Activated CD4-positive, alpha-beta memory T cell treated with anti-CD3 and anti-CD28 coated beads, Interleukin-2, amount 10 ng/mL, durations not matched to agents 7 days and 5 days (primary cell): ENCODE measurements around the gene ERBB4. TPM values are rescaled to one million over a fixed set of nuclear protein-coding genes. Genes with fewer than 3 reads are reported as not detected.

Source experiments
- CTCF ChIA-PET: fragments of 350-600 bp; sonication (Branson Sonifier 250); formaldehyde crosslinking; loops from one replicate; lab custom pipeline; 2021; ENCODE audit warnings: antibody characterized with exemption, inconsistent platforms; lab: Charles Lee
- POLR2A ChIA-PET: fragments of 350-600 bp; sonication (Branson Sonifier 250); formaldehyde crosslinking; loops from one replicate; lab custom pipeline; 2021; ENCODE audit warnings: antibody characterized with exemption; lab: Charles Lee
- DNase-seq: peaks from one replicate; pipeline ENCODE4 v3.0.0-alpha.2; 2020
- H3K27ac Mint-ChIP-seq: one replicate; pipeline ENCODE4 v1.8.0; 2021; ENCODE audit warnings: mild to moderate bottlenecking, mixed read lengths
- H3K27me3 Mint-ChIP-seq: one replicate; pipeline ENCODE4 v1.8.0; 2021; ENCODE audit warnings: mixed read lengths
- H3K36me3 Mint-ChIP-seq: one replicate; pipeline ENCODE4 v1.8.0; 2021; ENCODE audit warnings: low read depth, mixed read lengths
- H3K4me1 Mint-ChIP-seq: one replicate; pipeline ENCODE4 v1.8.0; 2021; ENCODE audit warnings: mixed read lengths
- H3K4me3 Mint-ChIP-seq: one replicate; pipeline ENCODE4 v1.8.0; 2021; ENCODE audit warnings: mild to moderate bottlenecking, mixed read lengths
- H3K9me3 Mint-ChIP-seq: one replicate; pipeline ENCODE4 v1.8.0; 2021; ENCODE audit warnings: mixed read lengths
- total RNA-seq, 2 experiments: library from RNA; stranded (reverse); gene quantifications; one replicate each; pipeline ENCODE4 v1.2.3, GENCODE V29; 2021

Gene ERBB4
- total RNA-seq, 2 experiments from 2014 or later: not detected

- CTCF ChIA-PET: no interaction called here
These were observed 637.3 kb downstream of the ERBB4 start for GRCh38 chr2:211901226-211901846.

GRCh38 chr2:211900518-211900917, 638.1 kb downstream of the ERBB4 start:
- Mint-ChIP-seq H3K9me3 (no peaks in the 10 kb centered on the region), H3K36me3 (no peaks in the 10 kb centered on the region), H3K27ac (no peak overlapping the region), H3K4me3 (no peak overlapping the region), H3K4me1 (no peaks in the 10 kb centered on the region), H3K27me3 (no peaks in the 10 kb centered on the region)
- ChIA-PET POLR2A (no interaction called here), CTCF (no interaction called here)
- DNase-seq: no peak

More at GRCh38 chr2:211901226-211901846, 637.3 kb downstream of the ERBB4 start:
- H3K9me3 Mint-ChIP-seq: no peaks in the 10 kb centered on the region
- no peaks in the 10 kb centered on the region for H3K4me1 Mint-ChIP-seq
- no peak for DNase-seq
- no peaks in the 10 kb centered on the region for H3K36me3 Mint-ChIP-seq
- no peak overlapping the region for H3K4me3 Mint-ChIP-seq
- H3K27ac Mint-ChIP-seq: no peak overlapping the region
- H3K27me3 Mint-ChIP-seq: no peaks in the 10 kb centered on the region
- POLR2A ChIA-PET: no interaction called here

- H3K4me1 Mint-ChIP-seq: no peaks in the 10 kb centered on the region
- POLR2A ChIA-PET: no interaction called here
- H3K9me3 Mint-ChIP-seq: no peaks in the 10 kb centered on the region
- CTCF ChIA-PET: no interaction called here
- no peak for DNase-seq
- no peak overlapping the region for H3K4me3 Mint-ChIP-seq
- H3K27me3 Mint-ChIP-seq: no peaks in the 10 kb centered on the region
- no peaks in the 10 kb centered on the region for H3K36me3 Mint-ChIP-seq
- no peak overlapping the region for H3K27ac Mint-ChIP-seq
These were observed 638.6 kb downstream of the ERBB4 start for GRCh38 chr2:211900000-211900399.

GRCh38 chr2:211898702-211899101, 639.9 kb downstream of the ERBB4 start:
- no peaks in the 10 kb centered on the region for H3K4me1 Mint-ChIP-seq
- ChIA-PET CTCF (no interaction called here), POLR2A (no interaction called here)
- DNase-seq: no peak
- H3K4me3 Mint-ChIP-seq: no peak overlapping the region
- no peaks in the 10 kb centered on the region for H3K9me3 Mint-ChIP-seq
- no peaks in the 10 kb centered on the region for H3K27me3 Mint-ChIP-seq
- H3K27ac Mint-ChIP-seq: no peak overlapping the region
- H3K36me3 Mint-ChIP-seq: no peaks in the 10 kb centered on the region

- no peak overlapping the region for H3K4me3 Mint-ChIP-seq
- H3K27ac Mint-ChIP-seq: no peak overlapping the region
- no peaks in the 10 kb centered on the region for H3K4me1 Mint-ChIP-seq
- peaks cover 9% of the 10 kb centered on the region for H3K9me3 Mint-ChIP-seq
- no peaks in the 10 kb centered on the region for H3K36me3 Mint-ChIP-seq
- ChIA-PET CTCF (no interaction called here), POLR2A (no interaction called here)
- no peak for DNase-seq
- H3K27me3 Mint-ChIP-seq: no peaks in the 10 kb centered on the region
These were observed 657.2 kb downstream of the ERBB4 start for GRCh38 chr2:211881449-211881848.

- DNase-seq: no peak
- H3K36me3 Mint-ChIP-seq: no peaks in the 10 kb centered on the region
- H3K4me1 Mint-ChIP-seq: no peaks in the 10 kb centered on the region
- CTCF ChIA-PET: interaction anchor here (0.6 kb wide), 1 partner anchor 13 kb away, joined by 3 read pairs; no protein-coding TSS in a partner anchor
- no peak overlapping the region for H3K27ac Mint-ChIP-seq
- no peaks in the 10 kb centered on the region for H3K27me3 Mint-ChIP-seq
- H3K9me3 Mint-ChIP-seq: peaks cover 9% of the 10 kb centered on the region
- POLR2A ChIA-PET: no interaction called here
- no peak overlapping the region for H3K4me3 Mint-ChIP-seq
These were observed 659.3 kb downstream of the ERBB4 start for GRCh38 chr2:211879323-211879722.

- DNase-seq: no peak
- H3K4me1 Mint-ChIP-seq: no peaks in the 10 kb centered on the region
- no peak overlapping the region for H3K4me3 Mint-ChIP-seq
- H3K9me3 Mint-ChIP-seq: peaks cover 7% of the 10 kb centered on the region
- CTCF ChIA-PET: no interaction called here
- no peak overlapping the region for H3K27ac Mint-ChIP-seq
- POLR2A ChIA-PET: no interaction called here
- H3K36me3 Mint-ChIP-seq: no peaks in the 10 kb centered on the region
- no peaks in the 10 kb centered on the region for H3K27me3 Mint-ChIP-seq
These were observed 661.5 kb downstream of the ERBB4 start for GRCh38 chr2:211877061-211877460.

GRCh38 chr2:211875488-211875887, 663.1 kb downstream of the ERBB4 start:
- ChIA-PET CTCF (no interaction called here), POLR2A (no interaction called here)
- no peaks in the 10 kb centered on the region for H3K4me1 Mint-ChIP-seq
- peaks cover 3% of the 10 kb centered on the region for H3K9me3 Mint-ChIP-seq
- DNase-seq: no peak
- no peak overlapping the region for H3K4me3 Mint-ChIP-seq
- H3K27ac Mint-ChIP-seq: no peak overlapping the region
- H3K27me3 Mint-ChIP-seq: no peaks in the 10 kb centered on the region
- no peaks in the 10 kb centered on the region for H3K36me3 Mint-ChIP-seq

- H3K4me3 Mint-ChIP-seq: no peak overlapping the region
- CTCF ChIA-PET: no interaction called here
- no peaks in the 10 kb centered on the region for H3K4me1 Mint-ChIP-seq
- peaks cover 5% of the 10 kb centered on the region for H3K9me3 Mint-ChIP-seq
- no peaks in the 10 kb centered on the region for H3K27me3 Mint-ChIP-seq
- H3K27ac Mint-ChIP-seq: no peak overlapping the region
- H3K36me3 Mint-ChIP-seq: no peaks in the 10 kb centered on the region
- POLR2A ChIA-PET: no interaction called here
- DNase-seq: no peak
These were observed 669.5 kb downstream of the ERBB4 start for GRCh38 chr2:211868996-211869533.

GRCh38 chr2:211867845-211868451, 670.7 kb downstream of the ERBB4 start:
- H3K4me1 Mint-ChIP-seq: no peaks in the 10 kb centered on the region
- no peaks in the 10 kb centered on the region for H3K27me3 Mint-ChIP-seq
- H3K27ac Mint-ChIP-seq: no peak overlapping the region
- H3K4me3 Mint-ChIP-seq: no peak overlapping the region
- no peak for DNase-seq
- no peaks in the 10 kb centered on the region for H3K36me3 Mint-ChIP-seq
- POLR2A ChIA-PET: no interaction called here
- CTCF ChIA-PET: no interaction called here
- H3K9me3 Mint-ChIP-seq: peaks cover 8% of the 10 kb centered on the region

- Mint-ChIP-seq H3K9me3 (peaks cover 8% of the 10 kb centered on the region), H3K4me1 (no peaks in the 10 kb centered on the region), H3K36me3 (no peaks in the 10 kb centered on the region), H3K27me3 (no peaks in the 10 kb centered on the region), H3K4me3 (no peak overlapping the region), H3K27ac (no peak overlapping the region)
- no peak for DNase-seq
- ChIA-PET POLR2A (no interaction called here), CTCF (no interaction called here)
These were observed 674.3 kb downstream of the ERBB4 start for GRCh38 chr2:211864328-211864727.

- Mint-ChIP-seq H3K4me1 (no peaks in the 10 kb centered on the region), H3K9me3 (peaks cover 8% of the 10 kb centered on the region), H3K4me3 (no peak overlapping the region), H3K36me3 (no peaks in the 10 kb centered on the region), H3K27me3 (no peaks in the 10 kb centered on the region), H3K27ac (no peak overlapping the region)
- ChIA-PET CTCF (no interaction called here), POLR2A (no interaction called here)
- DNase-seq: no peak
These were observed 678.4 kb downstream of the ERBB4 start for GRCh38 chr2:211860224-211860623.

GRCh38 chr2:211854832-211855231, 683.8 kb downstream of the ERBB4 start:
- no peak for DNase-seq
- Mint-ChIP-seq H3K4me3 (no peak overlapping the region), H3K4me1 (no peaks in the 10 kb centered on the region)

GRCh38 chr2:211846714-211847113, 691.9 kb downstream of the ERBB4 start:
- peaks cover 2% of the 10 kb centered on the region for H3K9me3 Mint-ChIP-seq
- no peaks in the 10 kb centered on the region for H3K36me3 Mint-ChIP-seq
- H3K4me1 Mint-ChIP-seq: no peaks in the 10 kb centered on the region
- no peak for DNase-seq
- H3K27me3 Mint-ChIP-seq: no peaks in the 10 kb centered on the region
- H3K4me3 Mint-ChIP-seq: no peak overlapping the region
- no peak overlapping the region for H3K27ac Mint-ChIP-seq
- ChIA-PET CTCF (no interaction called here), POLR2A (no interaction called here)

More at GRCh38 chr2:211854832-211855231, 683.8 kb downstream of the ERBB4 start:
- H3K27me3 Mint-ChIP-seq: no peaks in the 10 kb centered on the region
- no peaks in the 10 kb centered on the region for H3K9me3 Mint-ChIP-seq
- H3K27ac Mint-ChIP-seq: no peak overlapping the region
- CTCF ChIA-PET: no interaction called here
- POLR2A ChIA-PET: no interaction called here
- no peaks in the 10 kb centered on the region for H3K36me3 Mint-ChIP-seq
